ENCODE measurements around the gene NIPAL3. TPM values are rescaled to one million over a fixed set of nuclear protein-coding genes. Genes with fewer than 3 reads are reported as not detected.

NIPAL3 gene
- total RNA-seq, 1 experiment from 2014 or later: 11.2 TPM

DNA sequence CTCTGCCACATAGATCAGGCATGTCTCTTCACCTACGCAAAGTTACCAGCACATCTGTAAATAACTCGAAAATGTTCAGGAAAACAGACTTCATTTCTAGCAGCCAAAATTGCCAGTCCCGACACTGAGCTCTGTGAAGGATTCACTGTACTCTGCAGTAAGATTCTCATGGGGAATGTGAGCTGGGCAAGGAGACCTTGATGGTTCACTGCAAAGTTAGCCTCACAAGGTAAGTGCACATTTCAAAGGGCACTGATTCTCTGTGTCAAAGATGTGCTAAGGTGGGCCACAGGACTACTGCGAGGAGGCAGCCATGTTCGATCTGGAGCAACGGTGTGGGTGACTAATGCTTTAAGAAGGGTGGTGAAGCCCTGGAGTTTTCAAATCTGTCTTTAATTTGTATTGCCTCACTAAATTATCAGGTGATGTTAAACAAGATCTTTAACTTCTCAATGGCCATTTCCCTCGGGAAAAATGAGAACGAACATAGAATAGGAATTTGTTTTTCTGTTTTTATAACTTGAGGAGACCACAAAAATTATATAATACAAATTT is 27.2 kb upstream of the NIPAL3 start:
- no peaks in the 10 kb centered on the region; the same call in 1 of the 2 replicates for H3K27me3 Mint-ChIP-seq (ENCODE audit: low read depth)
- no peak for ATAC-seq
- no peak for TF ChIP-seq ZBTB21 (CRISPR knock-in tag; IDR thresholded peaks at IDR 0.05; ENCODE audit: borderline replicate concordance)
- no peak for TF ChIP-seq CDX4 (CRISPR knock-in tag; IDR thresholded peaks at IDR 0.05; ENCODE audit: borderline replicate concordance)
- TF ChIP-seq, protein P1, sequence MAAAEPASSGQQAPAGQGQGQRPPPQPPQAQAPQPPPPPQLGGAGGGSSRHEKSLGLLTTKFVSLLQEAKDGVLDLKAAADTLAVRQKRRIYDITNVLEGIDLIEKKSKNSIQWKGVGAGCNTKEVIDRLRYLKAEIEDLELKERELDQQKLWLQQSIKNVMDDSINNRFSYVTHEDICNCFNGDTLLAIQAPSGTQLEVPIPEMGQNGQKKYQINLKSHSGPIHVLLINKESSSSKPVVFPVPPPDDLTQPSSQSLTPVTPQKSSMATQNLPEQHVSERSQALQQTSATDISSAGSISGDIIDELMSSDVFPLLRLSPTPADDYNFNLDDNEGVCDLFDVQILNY (CRISPR knock-in tag; IDR thresholded peaks at IDR 0.05): no peak
- no peak for TF ChIP-seq E2F1 (CRISPR knock-in tag; IDR thresholded peaks at IDR 0.05)
- TF ChIP-seq ZNF263 (CRISPR knock-in tag; IDR thresholded peaks at IDR 0.05; ENCODE audit: low read depth): no peak
- TF ChIP-seq, protein P2, sequence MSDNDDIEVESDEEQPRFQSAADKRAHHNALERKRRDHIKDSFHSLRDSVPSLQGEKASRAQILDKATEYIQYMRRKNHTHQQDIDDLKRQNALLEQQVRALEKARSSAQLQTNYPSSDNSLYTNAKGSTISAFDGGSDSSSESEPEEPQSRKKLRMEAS (CRISPR knock-in tag; IDR thresholded peaks at IDR 0.05): no peak
- TF ChIP-seq, protein P3, sequence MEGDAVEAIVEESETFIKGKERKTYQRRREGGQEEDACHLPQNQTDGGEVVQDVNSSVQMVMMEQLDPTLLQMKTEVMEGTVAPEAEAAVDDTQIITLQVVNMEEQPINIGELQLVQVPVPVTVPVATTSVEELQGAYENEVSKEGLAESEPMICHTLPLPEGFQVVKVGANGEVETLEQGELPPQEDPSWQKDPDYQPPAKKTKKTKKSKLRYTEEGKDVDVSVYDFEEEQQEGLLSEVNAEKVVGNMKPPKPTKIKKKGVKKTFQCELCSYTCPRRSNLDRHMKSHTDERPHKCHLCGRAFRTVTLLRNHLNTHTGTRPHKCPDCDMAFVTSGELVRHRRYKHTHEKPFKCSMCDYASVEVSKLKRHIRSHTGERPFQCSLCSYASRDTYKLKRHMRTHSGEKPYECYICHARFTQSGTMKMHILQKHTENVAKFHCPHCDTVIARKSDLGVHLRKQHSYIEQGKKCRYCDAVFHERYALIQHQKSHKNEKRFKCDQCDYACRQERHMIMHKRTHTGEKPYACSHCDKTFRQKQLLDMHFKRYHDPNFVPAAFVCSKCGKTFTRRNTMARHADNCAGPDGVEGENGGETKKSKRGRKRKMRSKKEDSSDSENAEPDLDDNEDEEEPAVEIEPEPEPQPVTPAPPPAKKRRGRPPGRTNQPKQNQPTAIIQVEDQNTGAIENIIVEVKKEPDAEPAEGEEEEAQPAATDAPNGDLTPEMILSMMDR (IDR thresholded peaks at IDR 0.05): no peak
- no peak for TF ChIP-seq ESRRA (CRISPR knock-in tag; IDR thresholded peaks at IDR 0.05; ENCODE audit: borderline replicate concordance)
- no peak for TF ChIP-seq ERG (CRISPR knock-in tag; IDR thresholded peaks at IDR 0.05)
- TF ChIP-seq EMX1 (CRISPR knock-in tag; IDR thresholded peaks at IDR 0.05): no peak
- TF ChIP-seq, protein P4, sequence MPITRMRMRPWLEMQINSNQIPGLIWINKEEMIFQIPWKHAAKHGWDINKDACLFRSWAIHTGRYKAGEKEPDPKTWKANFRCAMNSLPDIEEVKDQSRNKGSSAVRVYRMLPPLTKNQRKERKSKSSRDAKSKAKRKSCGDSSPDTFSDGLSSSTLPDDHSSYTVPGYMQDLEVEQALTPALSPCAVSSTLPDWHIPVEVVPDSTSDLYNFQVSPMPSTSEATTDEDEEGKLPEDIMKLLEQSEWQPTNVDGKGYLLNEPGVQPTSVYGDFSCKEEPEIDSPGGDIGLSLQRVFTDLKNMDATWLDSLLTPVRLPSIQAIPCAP (CRISPR knock-in tag; IDR thresholded peaks at IDR 0.05): no peak
- no peak for TF ChIP-seq ZNF138 (CRISPR knock-in tag; conservative IDR thresholded peaks at IDR 0.05)
- TF ChIP-seq, protein P5, sequence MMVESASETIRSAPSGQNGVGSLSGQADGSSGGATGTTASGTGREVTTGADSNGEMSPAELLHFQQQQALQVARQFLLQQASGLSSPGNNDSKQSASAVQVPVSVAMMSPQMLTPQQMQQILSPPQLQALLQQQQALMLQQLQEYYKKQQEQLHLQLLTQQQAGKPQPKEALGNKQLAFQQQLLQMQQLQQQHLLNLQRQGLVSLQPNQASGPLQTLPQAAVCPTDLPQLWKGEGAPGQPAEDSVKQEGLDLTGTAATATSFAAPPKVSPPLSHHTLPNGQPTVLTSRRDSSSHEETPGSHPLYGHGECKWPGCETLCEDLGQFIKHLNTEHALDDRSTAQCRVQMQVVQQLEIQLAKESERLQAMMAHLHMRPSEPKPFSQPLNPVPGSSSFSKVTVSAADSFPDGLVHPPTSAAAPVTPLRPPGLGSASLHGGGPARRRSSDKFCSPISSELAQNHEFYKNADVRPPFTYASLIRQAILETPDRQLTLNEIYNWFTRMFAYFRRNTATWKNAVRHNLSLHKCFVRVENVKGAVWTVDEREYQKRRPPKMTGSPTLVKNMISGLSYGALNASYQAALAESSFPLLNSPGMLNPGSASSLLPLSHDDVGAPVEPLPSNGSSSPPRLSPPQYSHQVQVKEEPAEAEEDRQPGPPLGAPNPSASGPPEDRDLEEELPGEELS (CRISPR knock-in tag; IDR thresholded peaks at IDR 0.05): no peak
- TF ChIP-seq ZNF396 (CRISPR knock-in tag; IDR thresholded peaks at IDR 0.05; ENCODE audit: borderline replicate concordance): no peak

GRCh38 chr1:24389231-24389678 is 26.3 kb upstream of the NIPAL3 start:
- H3K4me3 Mint-ChIP-seq: no peak overlapping the region
- POLR2A ChIA-PET: no interaction called here
- no peaks in the 10 kb centered on the region for H3K9me3 Mint-ChIP-seq
- H3K4me1 Mint-ChIP-seq: peaks cover 31% of the 10 kb centered on the region
- no peaks in the 10 kb centered on the region for H3K36me3 Mint-ChIP-seq
- CTCF ChIA-PET: interaction anchor here (0.9 to 5.9 kb wide), 3 partner anchors 188 to 193 kb away, joined by 3 to 45 read pairs (median 3); no protein-coding TSS in a partner anchor
- ATAC-seq: no peak
- TF ChIP-seq ETV6 (CRISPR knock-in tag; IDR thresholded peaks at IDR 0.05): no peak
- H3K27me3 Mint-ChIP-seq (ENCODE audit: low read depth): no peaks in the 10 kb centered on the region; the same call in 1 of the 2 replicates
- DNase-seq (ENCODE audit: low spot score): no peak
- H3K27ac Mint-ChIP-seq: no peak overlapping the region

More for the DNA sequence above, 27.2 kb upstream of the NIPAL3 start:
- no peak overlapping the region for H3K4me3 Mint-ChIP-seq
- no peak for DNase-seq (ENCODE audit: low spot score)
- POLR2A ChIA-PET: no interaction called here
- H3K9me3 Mint-ChIP-seq: no peaks in the 10 kb centered on the region
- 0 out of 2 replicates have a peak overlapping the region, but pooled peaks have one; percentile 47 for H3K27ac Mint-ChIP-seq
- CTCF ChIA-PET: interaction anchor here (0.5 to 5.9 kb wide), 4 partner anchors 69 to 192 kb away, joined by 3 to 45 read pairs (median 3); partner anchors contain the start of gene GRHL3
- H3K4me1 Mint-ChIP-seq: peaks cover 23% of the 10 kb centered on the region
- H3K36me3 Mint-ChIP-seq: no peaks in the 10 kb centered on the region
